HL-60 (cell line): ENCODE data around the gene UCN3.
A peak's percentile ranks its signal among the peaks of the same experiment; 100 is the strongest.

Experiments used
- DNase-seq, 2 experiments: peaks; one replicate each; pipeline ENCODE4 v3.0.0-alpha.2; 2010 to 2020; ENCODE audit warnings: low read depth in 1 of 2, low spot score in 1 of 2
- H3K27ac ChIP-seq: fragments of 250-450 bp; sonication (Bioruptor Pico); replicated peaks from 2 replicates; pipeline ENCODE4 v1.5.1; 2020; ENCODE audit warnings: mild to moderate bottlenecking, moderate library complexity
- H3K27me3 ChIP-seq: fragments of 250-450 bp; sonication (Bioruptor Pico); 2 replicates; pipeline ENCODE4 v1.5.1; 2021; ENCODE audit warnings: mild to moderate bottlenecking, moderate library complexity; ENCODE audit not compliant: insufficient read depth, poor library complexity, severe bottlenecking
- H3K4me3 ChIP-seq: replicated peaks from 2 replicates; pipeline ENCODE4 v1.5.1; 2011; ENCODE audit warnings: mild to moderate bottlenecking, control low read depth, low read length; ENCODE audit not compliant: insufficient read depth
- GABPA ChIP-seq: IDR thresholded peaks from 2 replicates; pipeline ENCODE4 v1.6.1; 2012; ENCODE audit warnings: low read depth
- POLR2AphosphoS5 ChIP-seq: IDR thresholded peaks from 2 replicates; pipeline ENCODE4 v1.6.1; 2012; ENCODE audit warnings: low read depth
- SPI1 ChIP-seq: IDR thresholded peaks from 2 replicates; pipeline ENCODE4 v1.6.1; 2012; ENCODE audit warnings: low read depth, mild to moderate bottlenecking, borderline replicate concordance
- TF ChIP-seq, protein P1 (sequence below): IDR thresholded peaks from 2 replicates; pipeline ENCODE4 v1.6.1; 2012; ENCODE audit warnings: low read depth; ENCODE audit not compliant: insufficient replicate concordance
- TF ChIP-seq, protein P2 (sequence below): IDR thresholded peaks from one replicate; pipeline ENCODE4 v1.5.1; 2011; ENCODE audit warnings: low read length, control low read depth, inconsistent platforms; ENCODE audit not compliant: insufficient read depth

UCN3 gene

DNA sequence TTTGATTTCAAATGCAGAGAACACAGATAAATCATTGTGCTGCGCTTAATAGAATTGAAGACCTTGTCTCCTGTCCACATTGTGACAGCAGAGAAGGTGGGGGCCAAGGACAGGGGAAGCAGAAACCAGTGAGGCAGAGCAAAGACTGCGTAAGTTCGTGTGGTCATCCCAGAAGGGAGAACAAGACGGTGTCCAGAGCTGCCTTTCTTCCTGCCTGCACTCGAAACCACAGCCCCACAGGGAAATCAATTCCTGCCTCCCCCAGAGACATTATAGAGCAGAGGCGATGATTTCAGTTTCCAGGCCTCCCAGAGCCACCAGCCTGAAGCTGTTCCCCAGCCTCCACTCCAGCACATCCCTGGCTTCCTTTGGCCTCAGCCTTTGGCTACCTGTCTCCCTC, 39.7 kb upstream of the UCN3 start:
- TF ChIP-seq GABPA: no peak
- TF ChIP-seq, protein P1, sequence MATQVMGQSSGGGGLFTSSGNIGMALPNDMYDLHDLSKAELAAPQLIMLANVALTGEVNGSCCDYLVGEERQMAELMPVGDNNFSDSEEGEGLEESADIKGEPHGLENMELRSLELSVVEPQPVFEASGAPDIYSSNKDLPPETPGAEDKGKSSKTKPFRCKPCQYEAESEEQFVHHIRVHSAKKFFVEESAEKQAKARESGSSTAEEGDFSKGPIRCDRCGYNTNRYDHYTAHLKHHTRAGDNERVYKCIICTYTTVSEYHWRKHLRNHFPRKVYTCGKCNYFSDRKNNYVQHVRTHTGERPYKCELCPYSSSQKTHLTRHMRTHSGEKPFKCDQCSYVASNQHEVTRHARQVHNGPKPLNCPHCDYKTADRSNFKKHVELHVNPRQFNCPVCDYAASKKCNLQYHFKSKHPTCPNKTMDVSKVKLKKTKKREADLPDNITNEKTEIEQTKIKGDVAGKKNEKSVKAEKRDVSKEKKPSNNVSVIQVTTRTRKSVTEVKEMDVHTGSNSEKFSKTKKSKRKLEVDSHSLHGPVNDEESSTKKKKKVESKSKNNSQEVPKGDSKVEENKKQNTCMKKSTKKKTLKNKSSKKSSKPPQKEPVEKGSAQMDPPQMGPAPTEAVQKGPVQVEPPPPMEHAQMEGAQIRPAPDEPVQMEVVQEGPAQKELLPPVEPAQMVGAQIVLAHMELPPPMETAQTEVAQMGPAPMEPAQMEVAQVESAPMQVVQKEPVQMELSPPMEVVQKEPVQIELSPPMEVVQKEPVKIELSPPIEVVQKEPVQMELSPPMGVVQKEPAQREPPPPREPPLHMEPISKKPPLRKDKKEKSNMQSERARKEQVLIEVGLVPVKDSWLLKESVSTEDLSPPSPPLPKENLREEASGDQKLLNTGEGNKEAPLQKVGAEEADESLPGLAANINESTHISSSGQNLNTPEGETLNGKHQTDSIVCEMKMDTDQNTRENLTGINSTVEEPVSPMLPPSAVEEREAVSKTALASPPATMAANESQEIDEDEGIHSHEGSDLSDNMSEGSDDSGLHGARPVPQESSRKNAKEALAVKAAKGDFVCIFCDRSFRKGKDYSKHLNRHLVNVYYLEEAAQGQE: no peak
- no peak for DNase-seq
- Histone ChIP-seq H3K4me3 (no peak overlapping the region), H3K27ac (no peak overlapping the region), H3K27me3 (no peaks in the 10 kb centered on the region)

DNA sequence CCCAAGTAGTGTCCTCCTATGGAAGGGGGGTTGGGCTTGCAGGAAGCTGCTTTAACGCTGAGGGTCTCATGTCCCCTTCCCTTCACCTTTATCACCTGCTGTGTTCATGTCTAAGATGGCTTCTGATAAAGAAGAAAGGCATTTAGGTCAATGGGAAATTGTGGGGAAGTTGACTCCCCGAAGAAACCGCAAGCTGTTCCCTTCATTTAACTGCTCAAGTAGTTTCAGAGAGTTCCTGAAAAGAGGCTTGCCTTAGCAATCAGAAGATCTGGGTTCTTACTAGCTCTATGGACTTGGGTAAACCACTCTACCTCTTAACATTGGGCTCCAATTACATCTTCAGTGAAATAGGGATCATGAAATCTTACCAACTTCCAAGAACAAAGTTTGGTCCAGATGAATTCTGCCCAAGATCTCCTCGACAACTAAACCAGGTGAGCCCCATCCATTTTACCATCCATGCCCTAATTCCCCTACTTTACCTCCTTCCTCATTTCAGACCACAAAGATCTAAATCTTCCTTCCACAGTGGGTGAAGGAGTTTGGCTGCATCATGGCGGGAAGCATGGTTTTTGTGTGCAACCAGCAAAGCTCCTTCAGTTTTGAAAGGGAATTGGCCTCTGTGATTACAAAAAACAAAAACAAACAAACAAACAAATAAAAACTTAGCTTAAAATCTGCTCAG, 30.4 kb upstream of the UCN3 start:
- no peak overlapping the region for H3K4me3 ChIP-seq
- no peak overlapping the region for H3K27ac ChIP-seq
- TF ChIP-seq, protein P1: no peak
- TF ChIP-seq SPI1: peak; percentile 36; the same call in 1 of the 2 replicates
- peak in 1 of 2 experiments; percentile 14 for DNase-seq
- H3K27me3 ChIP-seq: no peaks in the 10 kb centered on the region

DNA sequence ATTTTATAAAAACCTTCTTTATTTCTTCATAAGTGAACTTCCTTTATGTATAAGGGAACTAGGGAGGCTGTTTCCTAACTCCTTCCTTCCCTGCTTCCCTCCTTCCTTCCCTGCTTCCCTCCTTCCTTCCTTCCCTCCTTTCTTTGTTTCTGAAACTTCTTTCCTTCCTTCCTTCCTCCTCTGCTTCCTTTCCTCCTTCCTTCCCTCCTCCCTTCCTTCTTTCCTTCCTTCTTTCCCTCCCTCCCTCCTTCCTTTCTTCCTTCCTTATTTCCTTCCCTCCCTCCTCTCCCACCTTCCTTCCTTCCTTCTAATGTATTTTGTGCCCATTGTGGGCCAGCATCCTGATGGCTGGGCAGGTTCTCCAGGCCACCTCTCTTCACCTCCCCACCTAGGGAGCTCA, 26.8 kb upstream of the UCN3 start:
- no peak overlapping the region for H3K4me3 ChIP-seq
- H3K27ac ChIP-seq: no peak overlapping the region
- TF ChIP-seq SPI1: no peak
- TF ChIP-seq, protein P2, sequence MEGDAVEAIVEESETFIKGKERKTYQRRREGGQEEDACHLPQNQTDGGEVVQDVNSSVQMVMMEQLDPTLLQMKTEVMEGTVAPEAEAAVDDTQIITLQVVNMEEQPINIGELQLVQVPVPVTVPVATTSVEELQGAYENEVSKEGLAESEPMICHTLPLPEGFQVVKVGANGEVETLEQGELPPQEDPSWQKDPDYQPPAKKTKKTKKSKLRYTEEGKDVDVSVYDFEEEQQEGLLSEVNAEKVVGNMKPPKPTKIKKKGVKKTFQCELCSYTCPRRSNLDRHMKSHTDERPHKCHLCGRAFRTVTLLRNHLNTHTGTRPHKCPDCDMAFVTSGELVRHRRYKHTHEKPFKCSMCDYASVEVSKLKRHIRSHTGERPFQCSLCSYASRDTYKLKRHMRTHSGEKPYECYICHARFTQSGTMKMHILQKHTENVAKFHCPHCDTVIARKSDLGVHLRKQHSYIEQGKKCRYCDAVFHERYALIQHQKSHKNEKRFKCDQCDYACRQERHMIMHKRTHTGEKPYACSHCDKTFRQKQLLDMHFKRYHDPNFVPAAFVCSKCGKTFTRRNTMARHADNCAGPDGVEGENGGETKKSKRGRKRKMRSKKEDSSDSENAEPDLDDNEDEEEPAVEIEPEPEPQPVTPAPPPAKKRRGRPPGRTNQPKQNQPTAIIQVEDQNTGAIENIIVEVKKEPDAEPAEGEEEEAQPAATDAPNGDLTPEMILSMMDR: no peak
- no peaks in the 10 kb centered on the region for H3K27me3 ChIP-seq
- no peak for DNase-seq

DNA sequence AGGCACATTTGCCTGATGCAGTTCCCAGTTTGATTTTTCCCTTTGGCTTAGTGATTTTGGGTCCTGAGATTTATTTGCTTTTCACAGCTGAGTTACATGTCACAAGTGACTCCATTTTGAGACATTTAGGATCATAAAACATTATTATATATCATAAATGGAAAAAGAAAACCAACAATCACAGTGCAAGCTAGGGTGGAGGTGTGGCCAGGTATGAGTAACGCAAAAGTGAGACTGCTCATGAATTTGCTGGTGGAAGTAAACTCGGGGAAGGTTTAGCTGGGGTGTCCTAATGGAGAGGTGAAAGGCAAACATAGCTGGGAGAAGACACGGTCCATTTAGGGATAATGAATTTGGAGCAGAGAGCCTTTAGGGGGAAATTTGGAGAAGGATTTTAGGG, 21.7 kb upstream of the UCN3 start:
- H3K4me3 ChIP-seq: no peak overlapping the region
- TF ChIP-seq, protein P1: no peak
- no peak for TF ChIP-seq SPI1
- no peak for TF ChIP-seq GABPA
- TF ChIP-seq POLR2AphosphoS5: no peak
- TF ChIP-seq, protein P2: no peak
- H3K27ac ChIP-seq: no peak overlapping the region

More for the DNA sequence above, 21.7 kb upstream of the UCN3 start:
- no peaks in the 10 kb centered on the region for H3K27me3 ChIP-seq
- no peak for DNase-seq
